GM23248 (cell line): Measurements from ENCODE around the gene GGT5. TPM values are rescaled to one million over a fixed set of nuclear protein-coding genes. Genes with fewer than 3 reads are reported as not detected.
"Not testable (repeated sequence)": the region's sequence is repeated elsewhere in the genome, so short reads cannot be mapped to it uniquely, and the experiment has no call there.

Experiments used
- DNase-seq: peaks from one replicate; pipeline ENCODE4 v3.0.0-alpha.2; 2015
- H2AFZ ChIP-seq: fragments of 200-600 bp; sonication (generic); 2 replicates; pipeline ENCODE4 v1.6.1; 2016; ENCODE audit warnings: antibody characterized with exemption
- H3F3A ChIP-seq: fragments of 200-600 bp; sonication (generic); 2 replicates; pipeline ENCODE4 v1.6.1; 2016; ENCODE audit warnings: mild to moderate bottlenecking, antibody characterized with exemption, mixed run types; ENCODE audit not compliant: insufficient read depth
- H3K27ac ChIP-seq: fragments of 200-600 bp; sonication (generic); 2 replicates; pipeline ENCODE4 v1.5.1; 2016; ENCODE audit warnings: mild to moderate bottlenecking
- H3K27me3 ChIP-seq: fragments of 200-600 bp; sonication (generic); replicated peaks from 2 replicates; pipeline ENCODE4 v1.6.1; 2016; ENCODE audit warnings: mild to moderate bottlenecking; ENCODE audit not compliant: insufficient read depth
- H3K36me3 ChIP-seq: fragments of 200-600 bp; sonication (generic); 2 replicates; pipeline ENCODE4 v1.6.1; 2016; ENCODE audit warnings: low read depth, mild to moderate bottlenecking
- H3K4me1 ChIP-seq: fragments of 200-600 bp; sonication (generic); 2 replicates; pipeline ENCODE4 v1.6.1; 2016; ENCODE audit warnings: mild to moderate bottlenecking; ENCODE audit not compliant: insufficient read depth
- H3K4me2 ChIP-seq: fragments of 200-600 bp; sonication (generic); one replicate; pipeline ENCODE4 v1.6.1; 2016; ENCODE audit warnings: mild to moderate bottlenecking; ENCODE audit not compliant: unreplicated experiment
- H3K4me3 ChIP-seq: fragments of 200-600 bp; sonication (generic); 2 replicates; pipeline ENCODE4 v1.5.1; 2016; ENCODE audit warnings: mild to moderate bottlenecking
- H3K79me2 ChIP-seq: fragments of 200-600 bp; sonication (generic); 2 replicates; pipeline ENCODE4 v1.6.1; 2016; ENCODE audit warnings: mild to moderate bottlenecking; ENCODE audit not compliant: insufficient read depth
- H3K9ac ChIP-seq: fragments of 200-600 bp; sonication (generic); 2 replicates; pipeline ENCODE4 v1.6.1; 2016; ENCODE audit warnings: mild to moderate bottlenecking
- H3K9me2 ChIP-seq: fragments of 200-600 bp; sonication (generic); 2 replicates; pipeline ENCODE4 v1.6.1; 2016; ENCODE audit warnings: mixed run types, mild to moderate bottlenecking, moderate library complexity; ENCODE audit not compliant: insufficient read depth
- H3K9me3 ChIP-seq: fragments of 200-600 bp; sonication (generic); one replicate; pipeline ENCODE4 v1.6.1; 2017; ENCODE audit warnings: low read depth
- H4K20me1 ChIP-seq: fragments of 200-600 bp; sonication (generic); 2 replicates; pipeline ENCODE4 v1.6.0; 2016; ENCODE audit not compliant: insufficient read depth
- EZH2 ChIP-seq: fragments of 200-600 bp; sonication (generic); IDR thresholded peaks from 2 replicates; pipeline ENCODE4 v1.6.1; 2018; ENCODE audit warnings: antibody characterized with exemption, mild to moderate bottlenecking; ENCODE audit not compliant: insufficient read depth, poor library complexity, severe bottlenecking
- EZH2phosphoT487 ChIP-seq: fragments of 200-600 bp; sonication (generic); IDR thresholded peaks from 2 replicates; pipeline ENCODE4 v1.6.1; 2018; ENCODE audit warnings: antibody characterized with exemption, moderate library complexity, mild to moderate bottlenecking, low read depth; ENCODE audit not compliant: insufficient read depth
- WGBS, 2 experiments: methylation state at CpG; one replicate each; pipeline ENCODE4 v1.1.6; 2015 to 2017; ENCODE audit warnings: low lambda C conversion rate in 2 of 2, low coverage in 1 of 2; ENCODE audit errors: missing lambda C conversion rate in 2 of 2; 5-methylcytosine and 5-hydroxymethylcytosine counted together
- in situ Hi-C: fragments of 300-500 bp; cut with MboI; formaldehyde crosslinking; loops from 2 replicates; pipeline ENCODE4 v1.15.0; 2020
- polyA plus RNA-seq: library from polyadenylated mRNA; unstranded; fragments of >200 nt; fragmentation: Nextera tagmentation; extraction: Ambion mirVana; gene quantifications from 2 replicates; pipeline ENCODE4 v1.2.1, GENCODE V29; 2016
- total RNA-seq: library from RNA; depleted of rRNA; stranded (reverse); fragments of >200 nt; shearing (Covaris generic); gene quantifications from 2 replicates; pipeline ENCODE4 v1.2.3, GENCODE V29; 2014

The GGT5 gene
- total and polyA plus RNA-seq, 2 experiments from 2014 or later = 1.3 to 5.1 TPM

GRCh38 chr22:24205438-24206195, 39.3 kb downstream of the GGT5 start:
- Histone ChIP-seq H3F3A (peaks cover 39% of the 10 kb centered on the region), H3K9me3 (no peaks in the 10 kb centered on the region), H3K79me2 (no peaks in the 10 kb centered on the region), H3K9me2 (no peaks in the 10 kb centered on the region), H3K9ac (no peak overlapping the region), H3K4me1 (peaks cover 52% of the 10 kb centered on the region), H3K36me3 (no peaks in the 10 kb centered on the region), H4K20me1 (no peaks in the 10 kb centered on the region), H3K4me2 (no peak overlapping the region), H3K27ac (no peak overlapping the region), H3K4me3 (no peak overlapping the region), H3K27me3 (no peaks in the 10 kb centered on the region), H2AFZ (no peak overlapping the region)
- WGBS, 2 experiments = 96 to 97% methylated on average over 8 of the region's 8 CpGs
- in situ Hi-C loops = no loop called here
- DNase-seq = no peak
- no peak for TF ChIP-seq EZH2
- no peak for TF ChIP-seq EZH2phosphoT487

- H3K9me3 ChIP-seq, H2AFZ ChIP-seq, in situ Hi-C loops, H3K9ac ChIP-seq, H3K9me2 ChIP-seq, H3K27ac ChIP-seq, H3K79me2 ChIP-seq, H3K4me3 ChIP-seq, H4K20me1 ChIP-seq, H3K36me3 ChIP-seq, DNase-seq, H3K4me2 ChIP-seq, H3K27me3 ChIP-seq: not testable (repeated sequence)
- WGBS, 2 experiments = 80 to 83% methylated on average over 5 of the region's 5 CpGs
- Histone ChIP-seq H3K4me1 (peaks cover 43% of the 10 kb centered on the region), H3F3A (peaks cover 41% of the 10 kb centered on the region)
Measured at GRCh38 chr22:24203856-24204255, 41.0 kb downstream of the GGT5 start.

GRCh38 chr22:24201681-24202614, 42.9 kb downstream of the GGT5 start:
- 89 to 92% methylated on average over 25 to 26 of the region's 26 CpGs for WGBS, 2 experiments
- no peaks in the 10 kb centered on the region for H3K27me3 ChIP-seq
- H3K9ac ChIP-seq = no peak overlapping the region
- H3K4me3 ChIP-seq = no peak overlapping the region
- H3K9me2 ChIP-seq = no peaks in the 10 kb centered on the region
- no peak overlapping the region for H3K27ac ChIP-seq
- H4K20me1 ChIP-seq = no peaks in the 10 kb centered on the region
- peaks cover 32% of the 10 kb centered on the region for H3F3A ChIP-seq
- peaks cover 28% of the 10 kb centered on the region for H3K4me1 ChIP-seq
- TF ChIP-seq EZH2phosphoT487 (no peak), EZH2 (no peak)
- no peaks in the 10 kb centered on the region for H3K9me3 ChIP-seq
- no peak for DNase-seq
- no peak overlapping the region for H3K4me2 ChIP-seq
- no peaks in the 10 kb centered on the region for H3K79me2 ChIP-seq
- no peak overlapping the region for H2AFZ ChIP-seq
- in situ Hi-C loops = no loop called here
- H3K36me3 ChIP-seq = no peaks in the 10 kb centered on the region

GRCh38 chr22:24200619-24201212, 44.2 kb downstream of the GGT5 start:
- H3K9me2 ChIP-seq = no peaks in the 10 kb centered on the region
- TF ChIP-seq EZH2 (no peak), EZH2phosphoT487 (no peak)
- H2AFZ ChIP-seq = no peak overlapping the region
- H3K4me1 ChIP-seq = peaks cover 18% of the 10 kb centered on the region
- H3K27ac ChIP-seq = peak overlapping the region; percentile 18; the same call in 1 of the 2 replicates
- no peaks in the 10 kb centered on the region for H3K79me2 ChIP-seq
- H3K4me2 ChIP-seq = peak overlapping the region; percentile 18
- in situ Hi-C loops = no loop called here
- H3K4me3 ChIP-seq = no peak overlapping the region
- DNase-seq = peak; percentile 74
- H4K20me1 ChIP-seq = no peaks in the 10 kb centered on the region
- no peaks in the 10 kb centered on the region for H3K27me3 ChIP-seq
- H3K36me3 ChIP-seq = no peaks in the 10 kb centered on the region
- no peak overlapping the region for H3K9ac ChIP-seq
- no peaks in the 10 kb centered on the region for H3K9me3 ChIP-seq
- 49 to 51% methylated on average over 7 of the region's 7 CpGs for WGBS, 2 experiments
- H3F3A ChIP-seq = peaks cover 23% of the 10 kb centered on the region
